Stomach (tissue), 4 donors: ENCODE measurements around the gene KLHL2.

Experiments used
- EP300 ChIP-seq: sonication (generic); formaldehyde crosslinking; IDR thresholded peaks from one replicate; pipeline ENCODE4 v1.6.1; 2017; ENCODE audit warnings: antibody characterized with exemption
- POLR2A ChIP-seq, 4 donors: fragments of 450-650 bp; IDR thresholded peaks; one replicate each; pipeline ENCODE4 v1.6.1; 2016; ENCODE audit warnings: antibody characterized with exemption in 4 of 4, control low read depth in 2 of 4, mild to moderate bottlenecking in 1 of 4, moderate library complexity in 1 of 4
- TF ChIP-seq, protein P1 (sequence below), 7 experiments: fragments of 450-650 bp in 4 of 7; fragments of 200-600 bp in 3 of 7; sonication (generic) in 3 of 7; IDR thresholded peaks; one replicate each; pipeline ENCODE4 v1.5.1; 2016 to 2019; ENCODE audit warnings: antibody characterized with exemption in 7 of 7, control low read depth in 2 of 7, mild to moderate bottlenecking in 1 of 7

DNA sequence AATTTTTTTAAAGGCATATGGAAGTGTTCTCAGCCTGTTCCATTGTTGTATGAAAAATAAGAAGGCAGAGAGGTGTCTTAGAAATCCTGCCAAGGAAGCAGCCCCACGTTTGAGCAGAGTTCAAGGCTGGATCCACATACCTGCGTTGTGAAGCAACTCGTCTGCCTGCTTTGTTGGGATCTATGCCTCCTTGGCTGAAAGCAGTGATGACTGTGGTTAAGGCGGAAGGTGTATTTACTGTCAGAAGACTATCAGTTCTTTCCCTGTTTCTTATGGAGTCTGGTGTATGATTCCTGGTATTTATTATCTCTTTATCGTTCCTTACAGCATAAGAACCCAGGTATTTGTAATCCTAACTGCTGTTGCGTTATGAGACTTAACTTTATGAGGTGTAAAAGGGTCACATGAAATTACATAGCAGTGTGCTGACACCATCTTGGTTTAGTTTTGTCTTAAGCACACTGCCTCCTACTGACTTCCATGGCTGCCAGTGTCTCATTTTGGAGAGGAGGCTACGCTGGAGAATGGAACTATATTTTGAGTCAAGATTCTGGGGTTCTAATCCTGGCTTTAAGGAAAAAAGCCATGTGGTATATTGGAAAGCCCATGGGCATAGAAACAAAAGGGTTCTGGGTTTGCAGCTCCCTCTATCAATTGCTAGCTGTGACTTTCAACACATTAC, 117.0 kb downstream of the KLHL2 start:
- TF ChIP-seq POLR2A (IDR thresholded peaks at IDR 0.05) (no peak), EP300 (no peak)
- TF ChIP-seq, protein P1, sequence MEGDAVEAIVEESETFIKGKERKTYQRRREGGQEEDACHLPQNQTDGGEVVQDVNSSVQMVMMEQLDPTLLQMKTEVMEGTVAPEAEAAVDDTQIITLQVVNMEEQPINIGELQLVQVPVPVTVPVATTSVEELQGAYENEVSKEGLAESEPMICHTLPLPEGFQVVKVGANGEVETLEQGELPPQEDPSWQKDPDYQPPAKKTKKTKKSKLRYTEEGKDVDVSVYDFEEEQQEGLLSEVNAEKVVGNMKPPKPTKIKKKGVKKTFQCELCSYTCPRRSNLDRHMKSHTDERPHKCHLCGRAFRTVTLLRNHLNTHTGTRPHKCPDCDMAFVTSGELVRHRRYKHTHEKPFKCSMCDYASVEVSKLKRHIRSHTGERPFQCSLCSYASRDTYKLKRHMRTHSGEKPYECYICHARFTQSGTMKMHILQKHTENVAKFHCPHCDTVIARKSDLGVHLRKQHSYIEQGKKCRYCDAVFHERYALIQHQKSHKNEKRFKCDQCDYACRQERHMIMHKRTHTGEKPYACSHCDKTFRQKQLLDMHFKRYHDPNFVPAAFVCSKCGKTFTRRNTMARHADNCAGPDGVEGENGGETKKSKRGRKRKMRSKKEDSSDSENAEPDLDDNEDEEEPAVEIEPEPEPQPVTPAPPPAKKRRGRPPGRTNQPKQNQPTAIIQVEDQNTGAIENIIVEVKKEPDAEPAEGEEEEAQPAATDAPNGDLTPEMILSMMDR (IDR thresholded peaks at IDR 0.05), result no peak
